Testis (tissue), 3 donors: ENCODE data around the gene STEEP1. TPM values are rescaled to one million over a fixed set of nuclear protein-coding genes. Genes with fewer than 3 reads are reported as not detected.

Experiments used
- DNase-seq: peaks from one replicate; pipeline ENCODE4 v3.0.0-alpha.2; 2019
- H3K27ac ChIP-seq, 2 donors: fragments of 200-600 bp; sonication (generic); one replicate each; pipeline ENCODE4 v1.5.1; 2019
- H3K27me3 ChIP-seq: fragments of 200-600 bp; sonication (generic); one replicate; pipeline ENCODE4 v1.5.1; 2019
- H3K36me3 ChIP-seq: fragments of 200-600 bp; sonication (generic); one replicate; pipeline ENCODE4 v1.5.1; 2017; ENCODE audit warnings: low read depth; ENCODE audit errors: missing control alignments
- H3K4me1 ChIP-seq: fragments of 200-600 bp; sonication (generic); one replicate; pipeline ENCODE4 v1.5.1; 2019
- H3K4me3 ChIP-seq, 2 donors: fragments of 200-600 bp; sonication (generic); one replicate each; pipeline ENCODE4 v1.5.1; 2017 to 2019
- H3K9me3 ChIP-seq: fragments of 200-600 bp; sonication (generic); one replicate; pipeline ENCODE4 v1.5.1; 2017
- POLR2A ChIP-seq: fragments of 450-650 bp; IDR thresholded peaks from one replicate; pipeline ENCODE4 v1.6.1; 2017; ENCODE audit warnings: antibody characterized with exemption, mild to moderate bottlenecking, moderate library complexity
- WGBS, 2 donors: methylation state at CpG; one replicate each; pipeline ENCODE4 v1.1.5; 2018; 5-methylcytosine and 5-hydroxymethylcytosine counted together
- intact Hi-C: fragments of 100-400 bp; cut with DNase I; formaldehyde crosslinking; loops from one replicate; pipeline ENCODE4 v1.15.1; 2023; ENCODE audit warnings: low total_unique reads
- polyA plus RNA-seq: library from polyadenylated mRNA; stranded (reverse); fragments of 350-450 nt; fragmentation: Illumina TruSeq; extraction: RNeasy Lipid Tissue Mini Kit (QIAGEN cat#74804); gene quantifications from one replicate; pipeline ENCODE4 v1.2.3, GENCODE V29; 2014; ENCODE audit warnings: low read depth, low replicate concordance; ENCODE audit not compliant: insufficient read depth
- total RNA-seq, 2 donors: library from RNA; depleted of rRNA; stranded (reverse); fragments of >200 nt; gene quantifications; one replicate each; pipeline ENCODE4 v1.2.3, GENCODE V29; 2016
- TF ChIP-seq, protein P1 (sequence below), 3 experiments: fragments of 450-650 bp in 2 of 3; fragments of 200-600 bp in 1 of 3; sonication (generic) in 1 of 3; IDR thresholded peaks; one replicate each; pipeline ENCODE4 v1.5.1; 2016 to 2019; ENCODE audit warnings: antibody characterized with exemption in 3 of 3, mild to moderate bottlenecking in 2 of 3, moderate library complexity in 1 of 3

STEEP1 gene
- total and polyA plus RNA-seq, 3 donors from 2014 or later: 24.8 to 43.4 (median 41.9) TPM

DNA sequence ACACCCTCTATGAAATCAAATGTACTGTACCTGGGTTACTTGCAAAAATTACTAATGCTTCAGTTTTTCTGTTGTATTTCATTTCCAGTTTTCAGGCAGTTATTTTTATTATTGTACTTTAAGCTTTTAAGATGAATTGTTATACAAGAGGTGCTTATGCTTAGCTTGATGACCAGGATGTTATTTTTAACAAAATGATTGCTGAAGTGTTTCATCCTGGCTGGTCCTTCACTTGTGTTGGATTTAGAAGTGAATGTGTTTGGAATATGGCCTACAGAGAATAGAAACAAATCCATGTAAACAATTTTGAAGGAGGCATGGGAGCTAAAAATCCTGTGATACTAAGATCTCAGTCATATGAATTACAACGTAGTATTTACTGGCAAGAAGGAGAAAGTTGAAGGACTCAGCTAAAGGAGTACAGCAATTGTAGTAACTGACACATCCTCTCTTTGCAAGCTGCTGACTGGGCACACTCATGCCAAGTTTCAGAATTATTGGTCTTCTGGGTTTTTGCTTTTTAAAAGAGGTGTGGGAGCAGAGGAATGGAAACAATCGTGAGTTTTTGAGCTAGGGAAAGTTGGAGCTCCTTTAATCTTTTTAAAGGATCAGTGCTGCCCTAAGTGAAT, 18.3 kb upstream of the STEEP1 start:
- Histone ChIP-seq H3K36me3 (no peaks in the 10 kb centered on the region), H3K27ac (no peak overlapping the region), H3K4me1 (no peaks in the 10 kb centered on the region), H3K27me3 (no peaks in the 10 kb centered on the region), H3K4me3 (no peak overlapping the region), H3K9me3 (no peaks in the 10 kb centered on the region)
- TF ChIP-seq, protein P1, sequence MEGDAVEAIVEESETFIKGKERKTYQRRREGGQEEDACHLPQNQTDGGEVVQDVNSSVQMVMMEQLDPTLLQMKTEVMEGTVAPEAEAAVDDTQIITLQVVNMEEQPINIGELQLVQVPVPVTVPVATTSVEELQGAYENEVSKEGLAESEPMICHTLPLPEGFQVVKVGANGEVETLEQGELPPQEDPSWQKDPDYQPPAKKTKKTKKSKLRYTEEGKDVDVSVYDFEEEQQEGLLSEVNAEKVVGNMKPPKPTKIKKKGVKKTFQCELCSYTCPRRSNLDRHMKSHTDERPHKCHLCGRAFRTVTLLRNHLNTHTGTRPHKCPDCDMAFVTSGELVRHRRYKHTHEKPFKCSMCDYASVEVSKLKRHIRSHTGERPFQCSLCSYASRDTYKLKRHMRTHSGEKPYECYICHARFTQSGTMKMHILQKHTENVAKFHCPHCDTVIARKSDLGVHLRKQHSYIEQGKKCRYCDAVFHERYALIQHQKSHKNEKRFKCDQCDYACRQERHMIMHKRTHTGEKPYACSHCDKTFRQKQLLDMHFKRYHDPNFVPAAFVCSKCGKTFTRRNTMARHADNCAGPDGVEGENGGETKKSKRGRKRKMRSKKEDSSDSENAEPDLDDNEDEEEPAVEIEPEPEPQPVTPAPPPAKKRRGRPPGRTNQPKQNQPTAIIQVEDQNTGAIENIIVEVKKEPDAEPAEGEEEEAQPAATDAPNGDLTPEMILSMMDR (IDR thresholded peaks at IDR 0.05): no peak
- TF ChIP-seq POLR2A: no peak
- no peak for DNase-seq
- intact Hi-C loops: no loop called here
- WGBS, 2 donors: 44 to 51% methylated on average over 2 of the region's 2 CpGs

DNA sequence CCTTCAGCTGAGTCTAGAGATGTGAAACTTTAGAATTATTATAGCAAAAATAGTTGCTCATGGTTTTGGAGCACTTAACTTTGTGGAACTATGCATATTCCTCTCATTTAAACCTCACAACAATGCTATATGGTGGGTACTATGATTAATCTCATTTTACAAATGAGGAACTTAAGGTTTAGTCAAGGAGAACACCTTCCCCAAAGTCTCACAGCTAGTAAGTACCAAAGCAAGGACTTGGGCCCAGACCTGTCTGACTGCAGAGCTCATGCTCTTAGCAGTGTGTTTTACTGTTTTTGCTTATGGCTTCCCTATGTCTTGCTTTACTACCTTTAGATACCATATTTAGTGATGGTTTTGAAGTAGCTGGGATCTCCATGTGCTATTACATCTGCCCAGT, 14.2 kb upstream of the STEEP1 start:
- DNase-seq: no peak
- Histone ChIP-seq H3K4me3 (no peak overlapping the region), H3K9me3 (no peaks in the 10 kb centered on the region), H3K4me1 (no peaks in the 10 kb centered on the region), H3K27me3 (no peaks in the 10 kb centered on the region), H3K36me3 (no peaks in the 10 kb centered on the region), H3K27ac (no peak overlapping the region)
- TF ChIP-seq, protein P1 (IDR thresholded peaks at IDR 0.05): no peak
- no peak for TF ChIP-seq POLR2A
- intact Hi-C loops: no loop called here

DNA sequence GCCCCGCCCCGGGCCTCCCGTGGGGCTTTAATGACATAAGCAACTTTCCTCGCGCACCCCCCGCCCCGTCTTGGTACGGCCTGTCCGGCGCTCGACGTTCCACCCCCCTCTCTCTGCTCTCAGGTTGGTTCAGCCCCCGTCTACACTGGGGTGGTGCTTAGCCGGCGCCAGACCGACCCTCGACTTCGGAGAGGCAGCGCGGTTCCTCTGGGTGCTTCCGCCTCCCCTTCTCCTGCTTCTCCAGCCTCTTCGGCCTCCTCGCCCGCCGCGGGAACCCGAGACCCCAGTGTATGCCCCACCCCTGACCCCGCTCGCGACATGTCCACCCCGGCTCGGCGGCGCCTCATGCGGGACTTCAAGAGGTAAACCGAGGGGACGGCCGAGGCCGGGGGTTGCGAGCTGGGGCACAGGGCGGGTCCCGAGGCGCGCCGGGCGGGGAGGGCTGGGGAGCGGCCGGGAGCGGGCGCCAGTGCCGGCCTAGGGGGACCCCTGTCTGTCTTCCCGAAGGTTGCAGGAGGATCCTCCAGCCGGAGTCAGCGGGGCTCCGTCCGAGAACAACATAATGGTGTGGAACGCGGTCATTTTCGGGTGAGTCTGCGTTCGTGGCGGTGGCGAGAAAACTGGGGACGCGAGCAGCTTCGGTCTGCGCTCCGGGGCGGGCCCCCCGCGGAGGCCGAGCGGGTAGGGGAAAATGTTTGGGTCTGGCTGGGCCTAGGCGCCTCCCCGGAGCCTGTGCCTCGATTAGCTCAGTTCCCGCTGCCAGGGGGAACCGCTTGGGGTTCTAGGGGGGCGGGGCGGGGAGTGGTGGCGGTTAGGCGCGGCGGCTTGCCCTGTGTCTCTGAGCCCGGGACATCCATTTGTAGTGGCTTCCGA, 9.4 kb upstream of the STEEP1 start, which contains the start of gene UBE2A:
Gene UBE2A, plus strand, starts transcription at position 170 of the 873 bp plus-strand sequence. Its CDS starts 149 bp downstream, at position 319.
- Histone ChIP-seq H3K27ac (peak within 1 kb of the TSS; percentile 92 to 96), H3K4me1 (peaks cover 4% of the 10 kb centered on the region), H3K9me3 (no peaks in the 10 kb centered on the region), H3K36me3 (no peaks in the 10 kb centered on the region), H3K4me3 (peak within 1 kb of the TSS; percentile 74 to 84), H3K27me3 (no peaks in the 10 kb centered on the region)
- intact Hi-C loops: no loop called here
- 1% methylated on average over 45 of the region's 86 CpGs; no CpG with 5 or more reads in 1 of the 2 donors for WGBS, 2 donors
- no peak for TF ChIP-seq POLR2A
- TF ChIP-seq, protein P1 (IDR thresholded peaks at IDR 0.05): peak in 2 of 3 experiments; percentile 7 to 22
- DNase-seq: peak; percentile 94

GRCh38 chrX:119573840-119574393, 8.7 kb upstream of the STEEP1 start:
- 0 to 1% methylated on average over 23 to 30 of the region's 30 CpGs for WGBS, 2 donors
- H3K36me3 ChIP-seq: no peaks in the 10 kb centered on the region
- intact Hi-C loops: no loop called here

More at GRCh38 chrX:119573840-119574393, 8.7 kb upstream of the STEEP1 start:
- TF ChIP-seq POLR2A: no peak
- TF ChIP-seq, protein P1 (IDR thresholded peaks at IDR 0.05): no peak
- H3K27ac ChIP-seq: peak overlapping the region; percentile 92 to 96
- no peaks in the 10 kb centered on the region for H3K27me3 ChIP-seq
- peak overlapping the region; percentile 74 to 84 for H3K4me3 ChIP-seq
- no peaks in the 10 kb centered on the region for H3K9me3 ChIP-seq
- peak; percentile 22 for DNase-seq
- peaks cover 4% of the 10 kb centered on the region for H3K4me1 ChIP-seq
